ENCODE data around the gene C17orf58. TPM values are rescaled to one million over a fixed set of nuclear protein-coding genes. Genes with fewer than 3 reads are reported as not detected.
"Not testable (repeated sequence)": the region's sequence is repeated elsewhere in the genome, so short reads cannot be mapped to it uniquely, and the experiment has no call there.

C17orf58 gene
- total RNA-seq, 5 donors from 2014 or later (not counting 1 experiment from before 2014, with no cell fraction given) = 0.47 to 1.9 (median 0.58) TPM

GRCh38 chr17:67974185-67974584, 22.1 kb downstream of the C17orf58 start:
- ChIA-PET POLR2A (no interaction called here), CTCF (no interaction called here)
- no peaks in the 10 kb centered on the region for H3K9me3 Mint-ChIP-seq
- no peak overlapping the region for H3K4me3 Mint-ChIP-seq
- ATAC-seq (replicated peaks in 1 of 4) = no peak
- H3K9me3 ChIP-seq = no peaks in the 10 kb centered on the region
- peaks cover 8 to 35% of the 10 kb centered on the region in 2 donors for H3K36me3 ChIP-seq (ENCODE audit: control insufficient read depth in 2 of 2, extremely low read depth in 1 of 2, insufficient read depth in 1 of 2, low read length in 1 of 2)
- no peak overlapping the region for H3K4me3 ChIP-seq (ENCODE audit: control insufficient read depth in 1 of 2, extremely low read depth in 1 of 2, low read length in 1 of 2)
- H3K4me1 ChIP-seq (ENCODE audit: control insufficient read depth in 1 of 2, extremely low read depth in 1 of 2, insufficient read depth in 2 of 2, low read length in 2 of 2) = no peaks in the 10 kb centered on the region
- no peaks in the 10 kb centered on the region for H3K27me3 Mint-ChIP-seq
- H3K4me1 Mint-ChIP-seq = no peaks in the 10 kb centered on the region
- no peak overlapping the region for H3K27ac ChIP-seq (ENCODE audit: low read length)
- H3K36me3 Mint-ChIP-seq = peaks cover 29% of the 10 kb centered on the region
- WGBS (ENCODE audit: insufficient coverage) = 100% methylated on average over 3 of the region's 9 CpGs
- no peak for DNase-seq
- no peaks in the 10 kb centered on the region for H3K27me3 ChIP-seq (replicated peaks in 1 of 2; ENCODE audit: control insufficient read depth in 2 of 2, extremely low read depth in 1 of 2, insufficient read depth in 2 of 2, low read length in 1 of 2)
- H3K27ac Mint-ChIP-seq = no peak overlapping the region

GRCh38 chr17:67970783-67971182, 25.5 kb downstream of the C17orf58 start:
- Mint-ChIP-seq H3K4me3 (no peak overlapping the region), H3K36me3 (peaks cover 22% of the 10 kb centered on the region), H3K27me3 (no peaks in the 10 kb centered on the region), H3K4me1 (no peaks in the 10 kb centered on the region), H3K27ac (no peak overlapping the region), H3K9me3 (no peaks in the 10 kb centered on the region)
- no peak overlapping the region for H3K4me3 ChIP-seq (ENCODE audit: control insufficient read depth in 1 of 2, extremely low read depth in 1 of 2, low read length in 1 of 2)
- no peaks in the 10 kb centered on the region for H3K9me3 ChIP-seq
- DNase-seq (no peak), ATAC-seq (replicated peaks in 1 of 4) (no peak)
- H3K4me1 ChIP-seq (ENCODE audit: control insufficient read depth in 1 of 2, extremely low read depth in 1 of 2, insufficient read depth in 2 of 2, low read length in 2 of 2) = no peaks in the 10 kb centered on the region
- no CpG with 5 or more reads among the region's 7 CpGs for WGBS (ENCODE audit: insufficient coverage)
- no peaks in the 10 kb centered on the region for H3K27me3 ChIP-seq (replicated peaks in 1 of 2; ENCODE audit: control insufficient read depth in 2 of 2, extremely low read depth in 1 of 2, insufficient read depth in 2 of 2, low read length in 1 of 2)
- POLR2A ChIA-PET = interaction anchor here in 1 of 2 donors (0.6 kb wide), 1 partner anchor 529 kb away, joined by 5 read pairs; no protein-coding TSS in a partner anchor
- peaks cover 8 to 39% of the 10 kb centered on the region in 2 donors for H3K36me3 ChIP-seq (ENCODE audit: control insufficient read depth in 2 of 2, extremely low read depth in 1 of 2, insufficient read depth in 1 of 2, low read length in 1 of 2)
- CTCF ChIA-PET = no interaction called here
- H3K27ac ChIP-seq (ENCODE audit: low read length) = no peak overlapping the region

GRCh38 chr17:67963145-67963572, 33.1 kb downstream of the C17orf58 start:
- H3K27me3 Mint-ChIP-seq; POLR2A ChIA-PET; H3K9me3 Mint-ChIP-seq; H3K27ac ChIP-seq (ENCODE audit: low read length); H3K4me1 Mint-ChIP-seq; H3K4me3 ChIP-seq (ENCODE audit: control insufficient read depth in 1 of 2, extremely low read depth in 1 of 2, low read length in 1 of 2); H3K4me1 ChIP-seq (ENCODE audit: control insufficient read depth in 1 of 2, extremely low read depth in 1 of 2, insufficient read depth in 2 of 2, low read length in 2 of 2); H3K9me3 ChIP-seq; H3K27me3 ChIP-seq (replicated peaks in 1 of 2; ENCODE audit: control insufficient read depth in 2 of 2, extremely low read depth in 1 of 2, insufficient read depth in 2 of 2, low read length in 1 of 2); H3K4me3 Mint-ChIP-seq: not testable (repeated sequence)
- H3K36me3 ChIP-seq (ENCODE audit: control insufficient read depth in 2 of 2, extremely low read depth in 1 of 2, insufficient read depth in 1 of 2, low read length in 1 of 2) = peaks cover 0 to 49% of the 10 kb centered on the region in 2 donors
- peak; percentile 86 to 97 (median 92) for ATAC-seq (replicated peaks in 1 of 4)
- Mint-ChIP-seq H3K36me3 (peaks cover 30% of the 10 kb centered on the region), H3K27ac (peak overlapping the region; percentile 2 to 36)
- CTCF ChIA-PET = interaction anchor here in 1 of 2 donors (0.5 to 1.2 kb wide), 3 partner anchors 57 to 337 kb away, joined by 3 to 4 read pairs (median 3); no protein-coding TSS in a partner anchor
- WGBS (ENCODE audit: insufficient coverage) = no CpG with 5 or more reads among the region's 1 CpG
- DNase-seq = peak; percentile 11 to 87 (median 62)

GRCh38 chr17:67962156-67962555, 34.1 kb downstream of the C17orf58 start:
- H3K4me3 ChIP-seq (ENCODE audit: control insufficient read depth in 1 of 2, extremely low read depth in 1 of 2, low read length in 1 of 2); H3K27me3 Mint-ChIP-seq; H3K27ac ChIP-seq (ENCODE audit: low read length); ATAC-seq (replicated peaks in 1 of 4); H3K9me3 Mint-ChIP-seq; H3K4me1 Mint-ChIP-seq; H3K27me3 ChIP-seq (replicated peaks in 1 of 2; ENCODE audit: control insufficient read depth in 2 of 2, extremely low read depth in 1 of 2, insufficient read depth in 2 of 2, low read length in 1 of 2); DNase-seq; H3K4me1 ChIP-seq (ENCODE audit: control insufficient read depth in 1 of 2, extremely low read depth in 1 of 2, insufficient read depth in 2 of 2, low read length in 2 of 2); H3K4me3 Mint-ChIP-seq; H3K9me3 ChIP-seq: not testable (repeated sequence)
- WGBS (ENCODE audit: insufficient coverage) = 100% methylated on average over 1 of the region's 2 CpGs
- CTCF ChIA-PET = interaction anchor here in 1 of 2 donors (0.6 kb wide), 1 partner anchor 526 kb away, joined by 7 read pairs; no protein-coding TSS in a partner anchor
- Mint-ChIP-seq H3K27ac (peak overlapping the region in 1 of 2 donors; percentile 62), H3K36me3 (peaks cover 30% of the 10 kb centered on the region)
- POLR2A ChIA-PET = interaction anchor here in 1 of 2 donors (0.6 kb wide), 1 partner anchor 150 kb away, joined by 3 read pairs; no protein-coding TSS in a partner anchor
- peaks cover 0 to 53% of the 10 kb centered on the region in 2 donors for H3K36me3 ChIP-seq (ENCODE audit: control insufficient read depth in 2 of 2, extremely low read depth in 1 of 2, insufficient read depth in 1 of 2, low read length in 1 of 2)

- H3K9me3 ChIP-seq; ATAC-seq (replicated peaks in 1 of 4); H3K27me3 ChIP-seq (replicated peaks in 1 of 2; ENCODE audit: control insufficient read depth in 2 of 2, extremely low read depth in 1 of 2, insufficient read depth in 2 of 2, low read length in 1 of 2); H3K4me1 ChIP-seq (ENCODE audit: control insufficient read depth in 1 of 2, extremely low read depth in 1 of 2, insufficient read depth in 2 of 2, low read length in 2 of 2); H3K4me1 Mint-ChIP-seq; DNase-seq; H3K9me3 Mint-ChIP-seq; H3K4me3 ChIP-seq (ENCODE audit: control insufficient read depth in 1 of 2, extremely low read depth in 1 of 2, low read length in 1 of 2); H3K4me3 Mint-ChIP-seq; H3K27ac ChIP-seq (ENCODE audit: low read length); H3K27me3 Mint-ChIP-seq; CTCF ChIA-PET; H3K27ac Mint-ChIP-seq: not testable (repeated sequence)
- POLR2A ChIA-PET = interaction anchor here in 1 of 2 donors (0.6 kb wide), 2 partner anchors 18 to 526 kb away, joined by 3 read pairs; no protein-coding TSS in a partner anchor
- peaks cover 24% of the 10 kb centered on the region for H3K36me3 Mint-ChIP-seq
- peaks cover 1 to 45% of the 10 kb centered on the region in 2 donors for H3K36me3 ChIP-seq (ENCODE audit: control insufficient read depth in 2 of 2, extremely low read depth in 1 of 2, insufficient read depth in 1 of 2, low read length in 1 of 2)
- WGBS (ENCODE audit: insufficient coverage) = no CpG with 5 or more reads among the region's 3 CpGs
Measured at GRCh38 chr17:67960276-67960675, 36.0 kb downstream of the C17orf58 start.

- H3K4me3 ChIP-seq (ENCODE audit: control insufficient read depth in 1 of 2, extremely low read depth in 1 of 2, low read length in 1 of 2) = no peak overlapping the region
- peaks cover 7 to 44% of the 10 kb centered on the region in 2 donors for H3K36me3 ChIP-seq (ENCODE audit: control insufficient read depth in 2 of 2, extremely low read depth in 1 of 2, insufficient read depth in 1 of 2, low read length in 1 of 2)
- Mint-ChIP-seq H3K36me3 (peaks cover 21% of the 10 kb centered on the region), H3K27me3 (no peaks in the 10 kb centered on the region), H3K4me1 (peaks cover 0 to 6% (median 4%) of the 10 kb centered on the region in 3 donors), H3K4me3 (no peak overlapping the region), H3K9me3 (no peaks in the 10 kb centered on the region), H3K27ac (peak overlapping the region; percentile 50 to 80)
- no CpG with 5 or more reads among the region's 3 CpGs for WGBS (ENCODE audit: insufficient coverage)
- no peak for ATAC-seq (replicated peaks in 1 of 4)
- no peak for DNase-seq
- CTCF ChIA-PET = interaction anchor here in 1 of 2 donors (1.0 kb wide), 1 partner anchor 27 kb away, joined by 7 read pairs; no protein-coding TSS in a partner anchor
- no peaks in the 10 kb centered on the region for H3K27me3 ChIP-seq (replicated peaks in 1 of 2; ENCODE audit: control insufficient read depth in 2 of 2, extremely low read depth in 1 of 2, insufficient read depth in 2 of 2, low read length in 1 of 2)
- H3K4me1 ChIP-seq (ENCODE audit: control insufficient read depth in 1 of 2, extremely low read depth in 1 of 2, insufficient read depth in 2 of 2, low read length in 2 of 2) = no peaks in the 10 kb centered on the region
- POLR2A ChIA-PET = interaction anchor here in 1 of 2 donors (0.6 kb wide), 1 partner anchor 18 kb away, joined by 3 read pairs; no protein-coding TSS in a partner anchor
- no peaks in the 10 kb centered on the region for H3K9me3 ChIP-seq
- no peak overlapping the region for H3K27ac ChIP-seq (ENCODE audit: low read length)
Measured at GRCh38 chr17:67959510-67959909, 36.8 kb downstream of the C17orf58 start.

Data from T-cell (primary cell).